Testis (tissue), 2 donors: ENCODE measurements around the gene DENND1A.

Source experiments
- POLR2A ChIP-seq: fragments of 450-650 bp; IDR thresholded peaks from one replicate; pipeline ENCODE4 v1.6.1; 2017; ENCODE audit warnings: antibody characterized with exemption, mild to moderate bottlenecking, moderate library complexity
- TF ChIP-seq, protein P1 (sequence below), 3 experiments: fragments of 450-650 bp in 2 of 3; fragments of 200-600 bp in 1 of 3; sonication (generic) in 1 of 3; IDR thresholded peaks; one replicate each; pipeline ENCODE4 v1.5.1; 2016 to 2019; ENCODE audit warnings: antibody characterized with exemption in 3 of 3, mild to moderate bottlenecking in 2 of 3, moderate library complexity in 1 of 3

DNA sequence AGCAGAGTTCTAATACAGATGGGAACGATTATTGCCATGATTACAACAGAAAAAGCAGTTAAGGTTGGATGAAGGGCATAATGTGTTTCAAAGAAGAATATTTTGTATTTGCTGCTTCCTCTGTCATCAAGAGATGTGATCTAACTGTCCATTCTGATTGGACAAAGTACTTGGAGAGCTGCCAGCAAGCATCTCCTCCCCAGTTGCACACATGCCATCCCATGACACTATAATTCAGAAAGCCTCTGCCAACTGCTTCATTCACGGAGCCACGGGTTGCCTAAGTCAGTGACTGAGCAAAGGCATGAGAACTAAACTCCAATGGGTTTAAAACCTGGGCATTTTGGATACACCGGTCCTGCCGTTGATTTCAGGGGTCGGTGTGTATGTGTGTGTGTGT is 320.1 kb downstream of the DENND1A start:
- TF ChIP-seq, protein P1, sequence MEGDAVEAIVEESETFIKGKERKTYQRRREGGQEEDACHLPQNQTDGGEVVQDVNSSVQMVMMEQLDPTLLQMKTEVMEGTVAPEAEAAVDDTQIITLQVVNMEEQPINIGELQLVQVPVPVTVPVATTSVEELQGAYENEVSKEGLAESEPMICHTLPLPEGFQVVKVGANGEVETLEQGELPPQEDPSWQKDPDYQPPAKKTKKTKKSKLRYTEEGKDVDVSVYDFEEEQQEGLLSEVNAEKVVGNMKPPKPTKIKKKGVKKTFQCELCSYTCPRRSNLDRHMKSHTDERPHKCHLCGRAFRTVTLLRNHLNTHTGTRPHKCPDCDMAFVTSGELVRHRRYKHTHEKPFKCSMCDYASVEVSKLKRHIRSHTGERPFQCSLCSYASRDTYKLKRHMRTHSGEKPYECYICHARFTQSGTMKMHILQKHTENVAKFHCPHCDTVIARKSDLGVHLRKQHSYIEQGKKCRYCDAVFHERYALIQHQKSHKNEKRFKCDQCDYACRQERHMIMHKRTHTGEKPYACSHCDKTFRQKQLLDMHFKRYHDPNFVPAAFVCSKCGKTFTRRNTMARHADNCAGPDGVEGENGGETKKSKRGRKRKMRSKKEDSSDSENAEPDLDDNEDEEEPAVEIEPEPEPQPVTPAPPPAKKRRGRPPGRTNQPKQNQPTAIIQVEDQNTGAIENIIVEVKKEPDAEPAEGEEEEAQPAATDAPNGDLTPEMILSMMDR (IDR thresholded peaks at IDR 0.05), result no peak
- no peak for TF ChIP-seq POLR2A
